Spleen (tissue), 7 donors: ENCODE data around the gene S1PR2.

Source experiments
- POLR2A ChIP-seq, 3 donors: fragments of 450-650 bp; IDR thresholded peaks; one replicate each; pipeline ENCODE4 v1.5.1; 2017; ENCODE audit warnings: antibody characterized with exemption in 3 of 3, mild to moderate bottlenecking in 1 of 3
- POLR2AphosphoS5 ChIP-seq, 3 donors: sonication (generic); formaldehyde crosslinking; IDR thresholded peaks; one replicate each; pipeline ENCODE4 v1.5.1; 2017; ENCODE audit warnings: antibody characterized with exemption in 3 of 3
- TF ChIP-seq, protein P1 (sequence below), 11 experiments: fragments of 200-600 bp in 7 of 11; fragments of 450-650 bp in 4 of 11; sonication (generic) in 4 of 11; IDR thresholded peaks in 8 of 11; conservative IDR thresholded peaks in 3 of 11; 1 replicate in 7 of 11; 2 replicates in 4 of 11; pipeline versions ENCODE4 v1.4.0 to v1.8.0; 2016 to 2021; ENCODE audit warnings: antibody characterized with exemption in 11 of 11, inconsistent platforms in 4 of 11, mild to moderate bottlenecking in 1 of 11
- donor health status: DM: no; HTN: no; CAD: no; lungs with moderate emphysema.
- donor health status: DM: no; HTN: no; CAD: no.
- donor health status: DM: no; HTN: no; CAD: no.

DNA sequence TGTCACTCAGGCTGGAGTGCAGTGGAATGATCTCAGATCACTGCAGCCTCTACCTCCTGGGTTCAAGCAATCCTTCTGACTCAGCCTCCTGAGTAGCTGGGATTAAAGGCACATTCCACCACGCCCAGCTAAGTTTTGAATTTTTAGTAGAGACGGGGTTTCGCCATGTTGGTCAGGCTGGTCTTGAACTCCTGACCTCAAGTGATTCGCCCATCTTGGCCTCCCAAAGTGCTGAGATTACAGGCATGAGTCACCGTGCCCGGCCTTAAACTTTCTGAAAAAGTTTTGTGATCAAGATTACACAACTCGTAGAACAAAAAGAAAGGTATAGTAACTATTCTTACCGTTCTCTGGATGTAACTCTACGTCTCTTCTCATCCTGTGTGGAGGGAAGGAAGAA is 57.6 kb downstream of the S1PR2 start:
- TF ChIP-seq, protein P1, sequence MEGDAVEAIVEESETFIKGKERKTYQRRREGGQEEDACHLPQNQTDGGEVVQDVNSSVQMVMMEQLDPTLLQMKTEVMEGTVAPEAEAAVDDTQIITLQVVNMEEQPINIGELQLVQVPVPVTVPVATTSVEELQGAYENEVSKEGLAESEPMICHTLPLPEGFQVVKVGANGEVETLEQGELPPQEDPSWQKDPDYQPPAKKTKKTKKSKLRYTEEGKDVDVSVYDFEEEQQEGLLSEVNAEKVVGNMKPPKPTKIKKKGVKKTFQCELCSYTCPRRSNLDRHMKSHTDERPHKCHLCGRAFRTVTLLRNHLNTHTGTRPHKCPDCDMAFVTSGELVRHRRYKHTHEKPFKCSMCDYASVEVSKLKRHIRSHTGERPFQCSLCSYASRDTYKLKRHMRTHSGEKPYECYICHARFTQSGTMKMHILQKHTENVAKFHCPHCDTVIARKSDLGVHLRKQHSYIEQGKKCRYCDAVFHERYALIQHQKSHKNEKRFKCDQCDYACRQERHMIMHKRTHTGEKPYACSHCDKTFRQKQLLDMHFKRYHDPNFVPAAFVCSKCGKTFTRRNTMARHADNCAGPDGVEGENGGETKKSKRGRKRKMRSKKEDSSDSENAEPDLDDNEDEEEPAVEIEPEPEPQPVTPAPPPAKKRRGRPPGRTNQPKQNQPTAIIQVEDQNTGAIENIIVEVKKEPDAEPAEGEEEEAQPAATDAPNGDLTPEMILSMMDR (IDR thresholded peaks at IDR 0.05 in 8 of 11, conservative IDR thresholded peaks at IDR 0.05 in 3 of 11): no peak
- TF ChIP-seq POLR2A (IDR thresholded peaks at IDR 0.05) (no peak), POLR2AphosphoS5 (IDR thresholded peaks at IDR 0.05) (no peak)
